SIG-M5 treated with dmso at 0.1 percent for 504 hours (cell line): ENCODE measurements around the gene UGT2A1.

Experiments used
- DNase-seq: peaks from one replicate; lab custom pipeline; 2025; ENCODE audit not compliant: unreplicated experiment; lab: John Stamatoyannopoulos, UW

The UGT2A1 gene

DNA sequence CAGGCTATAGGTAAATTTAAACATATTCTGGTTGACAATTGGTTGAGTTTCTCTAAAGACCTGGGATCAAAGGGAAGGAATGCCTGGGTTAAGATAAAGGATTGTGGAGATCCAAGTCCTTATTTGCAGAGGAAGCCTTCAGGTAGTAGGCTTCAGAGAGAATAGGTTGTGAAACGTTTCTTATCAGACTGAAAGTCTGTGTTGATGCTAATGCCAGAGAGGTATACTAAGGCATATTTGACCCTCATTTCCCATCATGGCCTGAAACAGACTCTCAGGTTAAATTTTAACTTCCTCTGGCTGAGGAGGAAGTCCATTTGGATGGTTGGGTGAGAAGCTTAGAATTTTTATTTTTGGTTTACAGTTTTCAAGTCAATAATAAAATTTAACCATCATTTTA lies 61.7 kb downstream of the UGT2A1 start:
- no peak for DNase-seq

DNA sequence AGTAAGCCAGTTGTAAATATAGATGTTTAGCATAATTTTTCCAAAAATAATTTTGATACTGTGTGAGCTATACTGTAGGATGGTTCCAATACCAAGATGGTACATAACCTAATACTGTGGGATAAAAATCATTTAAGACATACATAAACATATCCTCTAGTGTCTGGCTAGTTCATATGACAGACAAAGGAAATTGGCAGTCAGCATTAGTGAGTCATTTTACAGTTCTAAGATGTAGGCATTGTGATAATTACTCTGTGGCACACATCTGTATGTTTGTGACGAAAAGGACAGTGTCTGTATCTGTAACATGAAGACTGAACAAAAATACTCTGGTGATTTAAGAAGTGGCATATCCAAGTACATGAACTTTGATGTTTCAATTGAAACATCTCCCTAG lies 63.2 kb downstream of the UGT2A1 start:
- no peak for DNase-seq

DNA sequence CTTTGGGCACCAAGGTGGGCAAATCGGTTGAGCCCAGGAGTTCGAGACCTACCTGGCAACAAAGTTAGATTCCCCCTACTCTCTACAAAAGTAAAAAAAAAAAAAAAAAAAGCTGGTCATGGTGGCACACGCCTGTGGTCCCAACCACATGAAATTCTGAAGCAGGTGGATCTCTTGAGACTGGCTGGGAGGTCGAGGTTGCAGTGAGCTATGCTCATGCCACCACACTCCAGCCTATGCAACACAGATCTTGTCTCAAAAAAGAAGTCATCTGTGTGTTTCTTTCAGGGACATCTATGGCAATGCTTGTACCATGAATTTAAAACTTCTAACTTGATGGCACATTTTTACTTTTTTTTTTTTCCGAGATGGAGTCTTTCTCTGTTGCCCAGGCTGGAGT lies 68.9 kb downstream of the UGT2A1 start:
- no peak for DNase-seq

DNA sequence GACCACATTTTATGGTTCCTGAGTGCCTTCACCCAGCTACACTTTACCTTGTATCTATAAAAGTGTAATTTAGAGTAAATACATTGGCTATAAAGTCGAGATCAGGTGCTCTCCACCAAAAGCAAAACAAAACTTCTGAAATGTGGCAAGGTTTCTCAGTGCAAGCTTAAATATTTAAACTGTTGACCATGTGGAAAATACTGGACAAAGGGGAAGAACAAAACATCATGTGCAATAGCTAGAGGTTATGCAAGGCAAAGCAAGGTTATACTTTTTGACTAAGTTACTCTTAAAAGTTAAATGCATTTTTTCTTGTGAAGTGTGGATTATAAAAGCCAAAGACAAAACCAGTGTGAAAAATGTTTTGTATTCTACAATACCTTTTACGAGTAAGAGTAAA lies 69.5 kb downstream of the UGT2A1 start:
- no peak for DNase-seq

- DNase-seq, result no peak
These were observed 75.8 kb downstream of the UGT2A1 start for GRCh38 chr4:69577245-69577644.

DNA sequence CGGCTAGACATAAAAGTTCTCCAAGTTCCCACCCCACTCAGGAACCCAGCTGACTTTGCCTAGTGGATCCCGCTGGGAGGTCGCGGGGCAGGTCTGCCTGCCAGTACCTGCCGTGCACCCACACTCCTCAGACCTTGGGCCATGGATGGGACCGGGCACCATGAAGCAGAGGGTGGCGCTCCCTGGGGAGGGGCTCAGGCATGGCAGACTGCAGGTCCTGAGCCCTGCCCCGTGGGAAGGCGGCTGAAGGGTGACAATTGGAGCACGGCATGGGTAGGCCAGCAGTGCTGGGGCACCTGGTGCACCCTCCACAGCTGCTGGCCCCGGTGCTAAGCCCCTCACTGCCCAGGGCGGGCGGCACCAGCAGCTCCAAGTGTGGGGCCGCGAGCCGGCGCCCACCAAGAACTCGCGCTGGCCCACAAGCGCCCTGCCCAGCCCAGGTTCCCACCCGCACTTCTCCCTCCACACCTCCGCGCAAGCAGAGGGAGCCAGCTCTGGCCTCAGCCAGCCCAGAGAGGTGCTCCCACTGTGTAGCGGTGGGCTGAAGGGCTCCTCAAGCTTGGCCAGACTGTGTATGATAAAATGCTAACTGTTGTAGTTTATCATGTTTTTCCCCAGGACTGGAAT lies 76.7 kb downstream of the UGT2A1 start:
- no peak for DNase-seq

DNA sequence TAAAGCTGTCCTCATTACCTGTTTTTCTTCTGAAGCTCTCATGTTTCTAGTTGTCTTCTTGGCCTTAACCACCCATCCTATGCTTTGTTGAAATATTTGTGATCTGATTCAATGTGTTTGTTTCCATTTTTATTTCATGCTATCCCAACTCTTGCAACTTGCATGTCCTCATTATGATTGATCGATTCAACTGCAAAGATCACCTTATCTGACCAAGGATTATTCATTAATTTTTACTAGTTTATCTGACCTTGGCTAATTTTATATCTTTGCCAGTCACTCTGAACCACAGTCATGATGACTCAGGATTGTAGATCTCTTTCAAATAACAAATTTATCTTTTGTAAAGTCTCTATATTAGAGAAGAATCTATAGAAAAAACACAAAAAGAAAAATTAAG lies 84.3 kb downstream of the UGT2A1 start:
- no peak for DNase-seq

DNA sequence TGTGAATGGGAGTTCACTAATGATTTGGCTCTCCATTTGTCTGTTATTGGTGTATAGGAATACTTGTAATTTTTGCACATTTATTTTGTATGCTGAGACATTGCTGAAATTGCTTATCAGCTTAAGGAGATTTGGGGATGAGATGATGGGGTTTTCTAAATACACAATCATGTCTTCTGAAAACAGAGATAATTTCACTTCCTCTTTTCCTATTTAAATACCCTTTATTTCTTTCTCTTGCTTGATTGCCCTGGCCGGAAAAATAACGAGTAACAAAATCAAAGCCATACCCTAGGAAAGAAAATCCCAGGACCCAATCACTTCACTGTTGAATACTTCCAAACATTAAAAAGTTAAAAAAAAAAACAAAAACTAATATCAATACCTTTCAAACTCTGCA lies 89.6 kb downstream of the UGT2A1 start:
- DNase-seq, result no peak

DNA sequence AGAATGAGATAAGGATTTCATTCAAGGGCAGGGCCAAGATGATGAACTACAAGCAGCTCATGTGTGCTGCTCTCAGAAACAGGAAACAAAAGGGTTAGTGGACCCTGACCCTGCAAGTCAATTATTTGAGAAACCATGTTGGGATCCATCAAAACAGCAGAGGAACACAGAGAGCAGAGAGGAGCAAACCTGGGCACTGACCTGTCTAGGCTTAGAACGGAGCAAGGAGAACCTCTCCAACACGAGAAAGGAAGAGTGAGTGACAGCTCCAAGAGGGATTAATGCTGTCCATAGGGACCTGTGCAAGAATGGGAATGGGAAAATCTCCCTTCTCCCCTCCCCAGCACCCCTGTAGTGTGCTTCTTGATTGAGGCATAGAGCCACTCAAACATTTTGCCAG lies 103.4 kb downstream of the UGT2A1 start:
- no peak for DNase-seq

DNA sequence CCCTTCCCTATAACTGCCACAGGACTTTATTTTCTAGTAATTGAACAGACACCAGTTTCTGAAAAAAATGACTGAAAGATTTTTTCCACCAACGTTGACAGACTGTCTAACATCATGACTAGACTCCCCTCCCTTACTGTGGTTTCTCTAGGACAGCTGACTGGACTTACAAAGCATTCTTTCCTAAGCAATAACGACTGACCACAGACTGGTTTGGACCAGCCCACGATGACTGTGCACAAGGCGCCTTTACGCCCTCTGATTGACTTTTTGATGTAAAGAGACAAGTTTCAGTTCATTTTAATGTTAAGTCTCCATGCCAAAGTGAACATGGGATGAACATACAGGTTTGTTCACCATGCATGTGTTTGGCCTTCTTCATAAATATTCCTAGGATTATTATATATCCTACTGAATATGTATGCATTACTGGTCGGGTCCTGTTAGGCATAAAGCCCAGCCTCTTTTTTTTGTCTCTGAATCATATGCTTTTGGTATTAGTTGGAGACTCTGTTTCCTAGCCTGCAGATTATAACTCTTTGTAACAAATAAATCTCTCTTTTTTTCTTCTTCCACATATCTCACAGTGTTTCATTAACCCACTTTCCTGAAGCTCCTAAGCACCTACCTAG lies 106.8 kb downstream of the UGT2A1 start:
- no peak for DNase-seq
